HG02884 (cell line): Measurements from ENCODE around the gene LRPAP1.
A peak's percentile ranks its signal among the peaks of the same experiment; 100 is the strongest.
"Not testable (repeated sequence)": the region's sequence is repeated elsewhere in the genome, so short reads cannot be mapped to it uniquely, and the experiment has no call there.

Experiments
- ATAC-seq: cut with Tn5 transposase; IDR thresholded peaks from one replicate; pipeline ENCODE4 v1.9.1; 2021; ENCODE audit warnings: mild to moderate bottlenecking, moderate library complexity; ENCODE audit not compliant: unreplicated experiment

The LRPAP1 gene

GRCh38 chr4:3531879-3532750 is at the start of gene LRPAP1:
Gene LRPAP1 (minus strand): TSS chr4:3532422. CDS start chr4:3532412, 10 bp downstream.
- ATAC-seq = peak; percentile 88

GRCh38 chr4:3581334-3582090 is 49.3 kb upstream of the LRPAP1 start:
- not testable (repeated sequence) for ATAC-seq

GRCh38 chr4:3580859-3581258 is 48.6 kb upstream of the LRPAP1 start:
- ATAC-seq = not testable (repeated sequence)

- ATAC-seq = not testable (repeated sequence)
These were observed 46.4 kb upstream of the LRPAP1 start for GRCh38 chr4:3578527-3579144.

GRCh38 chr4:3578052-3578451 is 45.8 kb upstream of the LRPAP1 start:
- not testable (repeated sequence) for ATAC-seq

GRCh38 chr4:3577208-3577892 is 45.1 kb upstream of the LRPAP1 start:
- not testable (repeated sequence) for ATAC-seq

- not testable (repeated sequence) for ATAC-seq
These were observed 44.4 kb upstream of the LRPAP1 start for GRCh38 chr4:3576533-3577207.

- not testable (repeated sequence) for ATAC-seq
These were observed 43.5 kb upstream of the LRPAP1 start for GRCh38 chr4:3575426-3576369.

- ATAC-seq = not testable (repeated sequence)
These were observed 42.6 kb upstream of the LRPAP1 start for GRCh38 chr4:3574865-3575264.

- ATAC-seq = not testable (repeated sequence)
These were observed 42.1 kb upstream of the LRPAP1 start for GRCh38 chr4:3574346-3574745.

GRCh38 chr4:3573131-3573530 is 40.9 kb upstream of the LRPAP1 start:
- no peak for ATAC-seq

GRCh38 chr4:3572363-3572762 is 40.1 kb upstream of the LRPAP1 start:
- no peak for ATAC-seq

GRCh38 chr4:3571921-3572320 is 39.7 kb upstream of the LRPAP1 start:
- no peak for ATAC-seq

GRCh38 chr4:3570923-3571322 is 38.7 kb upstream of the LRPAP1 start:
- not testable (repeated sequence) for ATAC-seq

- ATAC-seq = not testable (repeated sequence)
These were observed 37.4 kb upstream of the LRPAP1 start for GRCh38 chr4:3569611-3570010.

- not testable (repeated sequence) for ATAC-seq
These were observed 34.5 kb upstream of the LRPAP1 start for GRCh38 chr4:3566701-3567100.

GRCh38 chr4:3566301-3566700 is 34.1 kb upstream of the LRPAP1 start:
- not testable (repeated sequence) for ATAC-seq

GRCh38 chr4:3564948-3565347 is 32.7 kb upstream of the LRPAP1 start:
- ATAC-seq = not testable (repeated sequence)

- ATAC-seq = no peak
These were observed 31.2 kb upstream of the LRPAP1 start for GRCh38 chr4:3563403-3563802.
